GM12864 (cell line): ENCODE measurements around the gene AKAP7.

Experiments used
- DNase-seq: peaks from one replicate; pipeline ENCODE4 v3.0.0-alpha.2; 2011; ENCODE audit warnings: low read depth
- H3K4me3 ChIP-seq: 2 replicates; pipeline ENCODE4 v1.5.1; 2011; ENCODE audit warnings: mild to moderate bottlenecking, low read depth, low read length, control low read depth
- TF ChIP-seq, protein P1 (sequence below): IDR thresholded peaks from 2 replicates; pipeline ENCODE4 v1.5.1; 2011; ENCODE audit warnings: low read depth, mild to moderate bottlenecking, moderate library complexity, low read length, control low read depth, inconsistent platforms; ENCODE audit errors: missing control alignments

AKAP7 gene

GRCh38 chr6:131107151-131107550 lies 28.1 kb upstream of the AKAP7 start:
- no peak overlapping the region for H3K4me3 ChIP-seq
- TF ChIP-seq, protein P1, sequence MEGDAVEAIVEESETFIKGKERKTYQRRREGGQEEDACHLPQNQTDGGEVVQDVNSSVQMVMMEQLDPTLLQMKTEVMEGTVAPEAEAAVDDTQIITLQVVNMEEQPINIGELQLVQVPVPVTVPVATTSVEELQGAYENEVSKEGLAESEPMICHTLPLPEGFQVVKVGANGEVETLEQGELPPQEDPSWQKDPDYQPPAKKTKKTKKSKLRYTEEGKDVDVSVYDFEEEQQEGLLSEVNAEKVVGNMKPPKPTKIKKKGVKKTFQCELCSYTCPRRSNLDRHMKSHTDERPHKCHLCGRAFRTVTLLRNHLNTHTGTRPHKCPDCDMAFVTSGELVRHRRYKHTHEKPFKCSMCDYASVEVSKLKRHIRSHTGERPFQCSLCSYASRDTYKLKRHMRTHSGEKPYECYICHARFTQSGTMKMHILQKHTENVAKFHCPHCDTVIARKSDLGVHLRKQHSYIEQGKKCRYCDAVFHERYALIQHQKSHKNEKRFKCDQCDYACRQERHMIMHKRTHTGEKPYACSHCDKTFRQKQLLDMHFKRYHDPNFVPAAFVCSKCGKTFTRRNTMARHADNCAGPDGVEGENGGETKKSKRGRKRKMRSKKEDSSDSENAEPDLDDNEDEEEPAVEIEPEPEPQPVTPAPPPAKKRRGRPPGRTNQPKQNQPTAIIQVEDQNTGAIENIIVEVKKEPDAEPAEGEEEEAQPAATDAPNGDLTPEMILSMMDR: no peak
- no peak for DNase-seq

DNA sequence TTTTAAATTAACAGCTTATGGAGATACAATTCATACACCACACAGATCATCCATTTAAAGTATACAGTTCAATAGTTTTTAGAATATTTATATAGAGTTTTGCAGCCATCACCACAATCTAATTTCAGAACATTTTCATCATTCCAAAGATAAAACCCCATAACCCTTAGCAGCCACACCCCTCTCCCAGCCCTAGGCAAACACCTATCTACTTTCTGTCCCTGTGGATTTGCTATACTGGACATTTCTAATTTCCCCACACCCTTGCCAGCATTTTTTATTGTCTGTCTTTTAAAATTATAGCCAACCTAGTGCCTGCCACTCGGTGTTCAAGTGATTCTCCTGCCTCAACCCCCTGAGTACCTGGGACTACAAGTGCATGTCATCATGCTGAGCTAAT lies 23.0 kb upstream of the AKAP7 start:
- no peak overlapping the region for H3K4me3 ChIP-seq
- TF ChIP-seq, protein P1: no peak
- DNase-seq: no peak

GRCh38 chr6:131115651-131116050 lies 19.6 kb upstream of the AKAP7 start:
- TF ChIP-seq, protein P1: no peak
- H3K4me3 ChIP-seq: no peak overlapping the region
- no peak for DNase-seq

GRCh38 chr6:131116321-131116720 lies 18.9 kb upstream of the AKAP7 start:
- DNase-seq: no peak
- TF ChIP-seq, protein P1: no peak
- H3K4me3 ChIP-seq: no peak overlapping the region

DNA sequence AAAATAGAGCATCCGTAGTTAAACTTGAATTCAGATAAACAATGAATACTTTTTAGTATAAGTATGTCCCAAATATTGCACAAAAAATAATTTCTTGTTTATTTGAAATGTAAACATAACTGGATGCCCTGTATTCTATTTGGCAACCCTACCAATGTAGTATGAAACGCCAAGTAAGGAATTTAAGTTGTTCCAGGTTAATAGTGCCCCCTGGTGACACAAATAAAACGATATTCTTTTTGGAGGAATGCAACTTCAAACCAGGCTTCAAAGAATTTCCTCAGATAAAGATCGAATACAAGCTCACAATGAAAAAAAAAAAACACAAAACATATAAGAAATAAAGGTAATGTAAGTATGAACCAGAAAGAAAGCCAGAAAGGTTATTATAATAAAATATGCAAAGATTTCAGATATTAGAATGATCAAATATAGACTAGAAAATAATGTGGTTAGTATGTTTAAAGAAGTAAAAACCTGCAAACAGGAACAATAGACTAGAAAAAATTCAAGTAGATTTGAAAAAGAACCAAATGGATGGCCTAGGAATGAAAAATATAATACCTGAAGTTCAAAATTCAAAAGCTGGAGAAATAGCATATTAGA lies 18.4 kb upstream of the AKAP7 start:
- H3K4me3 ChIP-seq: no peak overlapping the region
- TF ChIP-seq, protein P1: peak; percentile 21
- DNase-seq: peak; percentile 15

- DNase-seq: no peak
These were observed 17.4 kb upstream of the AKAP7 start for GRCh38 chr6:131117878-131118277.

DNA sequence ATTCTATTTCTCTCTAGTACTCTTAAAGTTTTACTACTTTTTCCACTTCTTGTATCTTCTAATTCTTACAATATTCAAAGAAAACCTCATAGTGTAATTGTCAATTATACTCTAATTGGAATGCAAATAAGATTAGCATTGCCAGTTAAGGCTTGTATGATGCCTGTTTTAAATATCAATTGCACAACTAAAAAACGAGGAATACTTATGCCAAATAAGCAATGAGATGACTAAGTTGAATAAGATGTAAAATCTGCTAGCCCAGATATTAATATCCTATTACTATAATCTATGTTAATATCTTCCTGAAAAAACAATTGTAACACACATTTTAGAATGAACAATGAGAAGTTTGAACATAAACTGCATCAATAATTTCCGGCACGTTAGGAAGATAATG lies 13.3 kb upstream of the AKAP7 start:
- TF ChIP-seq, protein P1: no peak
- no peak for DNase-seq
- no peak overlapping the region for H3K4me3 ChIP-seq

More at GRCh38 chr6:131117878-131118277, 17.4 kb upstream of the AKAP7 start:
- no peak overlapping the region for H3K4me3 ChIP-seq
- TF ChIP-seq, protein P1: no peak
